Muscle of leg (tissue), 11 donors: ENCODE data around the gene STARD13. TPM values are rescaled to one million over a fixed set of nuclear protein-coding genes. Genes with fewer than 3 reads are reported as not detected.

Experiments used
- DNase-seq: peaks from one replicate; pipeline ENCODE4 v3.0.0; 2013
- H3K27ac ChIP-seq: one replicate; pipeline ENCODE4 v1.5.1; 2013; ENCODE audit warnings: mild to moderate bottlenecking, low read length, control low read depth
- H3K27me3 ChIP-seq: one replicate; pipeline ENCODE4 v1.6.1; 2013; ENCODE audit warnings: low read length; ENCODE audit not compliant: control insufficient read depth, insufficient read depth
- H3K36me3 ChIP-seq: one replicate; pipeline ENCODE4 v1.6.1; 2013; ENCODE audit warnings: low read length; ENCODE audit not compliant: control insufficient read depth, insufficient read depth
- H3K4me1 ChIP-seq: one replicate; pipeline ENCODE4 v1.6.1; 2013; ENCODE audit warnings: low read length; ENCODE audit not compliant: control insufficient read depth, insufficient read depth
- H3K4me3 ChIP-seq: one replicate; pipeline ENCODE4 v1.5.1; 2013; ENCODE audit warnings: low read length, control low read depth
- H3K9me3 ChIP-seq: replicated peaks from 2 replicates; pipeline ENCODE4 v1.6.1; 2013; ENCODE audit warnings: low read depth, low read length; ENCODE audit not compliant: control insufficient read depth
- WGBS: methylation state at CpG from one replicate; pipeline ENCODE4 v1.1.5; 2013; ENCODE audit warnings: missing lambda C conversion rate; ENCODE audit not compliant: insufficient coverage; 5-methylcytosine and 5-hydroxymethylcytosine counted together
- polyA plus RNA-seq, 8 donors: library from polyadenylated mRNA; unstranded; fragments of 120-200 nt; gene quantifications; one replicate each; pipeline versions ENCODE4 v1.2.1 to v1.2.3, GENCODE V29; 2013; ENCODE audit warnings: inconsistent platforms in 1 of 8, low replicate concordance in 1 of 8; ENCODE audit not compliant: insufficient read length in 8 of 8, insufficient read depth in 1 of 8
- total RNA-seq: library from RNA; stranded (reverse); fragments of 120-200 nt; gene quantifications from one replicate; pipeline ENCODE4 v1.2.4, GENCODE V29; 2013

STARD13 gene
- total and polyA plus RNA-seq, 9 donors, result 15.7 to 28.1 (median 21.8) TPM

DNA sequence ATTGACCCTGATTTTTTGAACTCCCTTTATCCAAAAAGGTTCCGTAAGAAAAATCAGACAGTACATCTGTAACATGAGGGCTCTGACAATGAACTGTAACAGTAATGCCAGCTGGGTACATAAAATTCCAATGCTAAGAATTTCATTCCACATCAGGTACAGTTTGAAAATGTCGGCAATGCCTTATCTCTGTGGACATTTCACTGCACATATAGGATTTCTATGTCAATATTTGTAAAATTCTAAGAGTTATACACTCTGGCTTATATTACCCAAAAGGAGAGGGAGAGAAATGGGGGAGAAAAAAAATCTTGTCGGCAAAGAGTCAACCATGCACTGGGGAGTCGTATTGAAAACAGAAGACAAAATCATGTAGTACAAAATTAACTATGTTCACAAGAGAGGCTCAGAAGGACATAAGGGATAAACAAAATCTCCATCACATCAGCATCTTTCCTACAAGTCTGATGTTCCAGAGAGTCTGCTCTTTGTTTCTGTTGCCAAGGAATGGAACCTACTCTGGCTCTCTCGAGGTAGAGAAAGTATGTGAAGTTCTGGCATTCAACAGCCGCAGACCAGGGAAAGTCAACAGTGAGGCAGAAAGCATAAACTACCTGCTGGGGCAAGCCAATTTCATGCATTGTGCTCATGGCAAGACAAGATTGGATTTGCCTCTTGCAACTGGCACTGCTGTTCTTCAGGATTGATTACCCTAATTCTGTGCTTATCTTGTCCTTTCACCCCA lies 72.4 kb downstream of the STARD13 start:
- peaks cover 26% of the 10 kb centered on the region for H3K4me1 ChIP-seq
- peaks cover 4% of the 10 kb centered on the region for H3K36me3 ChIP-seq
- no peak overlapping the region for H3K4me3 ChIP-seq
- no peaks in the 10 kb centered on the region for H3K27me3 ChIP-seq
- 45% methylated on average over 1 of the region's 6 CpGs for WGBS
- peak; percentile 86 for DNase-seq
- H3K9me3 ChIP-seq, result no peaks in the 10 kb centered on the region
- peak overlapping the region; percentile 77 for H3K27ac ChIP-seq

DNA sequence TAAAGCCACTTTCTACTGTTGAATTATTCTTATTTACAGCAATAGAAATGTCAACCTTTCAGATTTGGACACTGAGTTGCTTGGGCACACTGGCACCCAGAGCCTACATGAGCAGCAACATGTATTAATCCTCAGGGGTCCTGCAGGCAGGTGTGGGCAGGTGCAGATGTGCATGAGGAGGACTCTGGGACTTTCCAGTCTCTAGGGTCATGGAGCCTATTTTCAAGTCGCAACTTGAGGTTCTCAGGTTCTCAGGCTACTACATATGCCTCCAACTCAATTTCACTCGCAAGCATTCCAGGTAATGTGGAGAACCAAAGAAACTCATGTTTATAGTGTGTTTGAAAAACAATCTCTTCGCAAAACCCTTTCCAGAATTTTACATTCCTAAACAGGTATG lies 73.2 kb downstream of the STARD13 start:
- Histone ChIP-seq H3K36me3 (peaks cover 2% of the 10 kb centered on the region), H3K9me3 (no peaks in the 10 kb centered on the region), H3K27ac (no peak overlapping the region), H3K27me3 (no peaks in the 10 kb centered on the region), H3K4me1 (peaks cover 30% of the 10 kb centered on the region), H3K4me3 (no peak overlapping the region)
- WGBS, result no CpG with 5 or more reads among the region's 3 CpGs
- no peak for DNase-seq

- no peak for DNase-seq
- H3K36me3 ChIP-seq, result peaks cover 2% of the 10 kb centered on the region
- no peak overlapping the region for H3K4me3 ChIP-seq
- H3K27ac ChIP-seq, result no peak overlapping the region
- no CpG with 5 or more reads among the region's 2 CpGs for WGBS
- H3K27me3 ChIP-seq, result no peaks in the 10 kb centered on the region
- H3K9me3 ChIP-seq, result no peaks in the 10 kb centered on the region
- H3K4me1 ChIP-seq, result peaks cover 35% of the 10 kb centered on the region
Observed at GRCh38 chr13:33210090-33210489, 75.5 kb downstream of the STARD13 start.

- Histone ChIP-seq H3K4me1 (peaks cover 29% of the 10 kb centered on the region), H3K9me3 (no peaks in the 10 kb centered on the region), H3K27ac (no peak overlapping the region), H3K36me3 (peaks cover 2% of the 10 kb centered on the region), H3K4me3 (no peak overlapping the region), H3K27me3 (no peaks in the 10 kb centered on the region)
- no peak for DNase-seq
- WGBS, result 95% methylated on average over 4 of the region's 6 CpGs
Observed at GRCh38 chr13:33208290-33209220, 77.0 kb downstream of the STARD13 start.

GRCh38 chr13:33207615-33207961 lies 78.0 kb downstream of the STARD13 start:
- Histone ChIP-seq H3K9me3 (no peaks in the 10 kb centered on the region), H3K4me3 (no peak overlapping the region), H3K36me3 (peaks cover 2% of the 10 kb centered on the region), H3K4me1 (peaks cover 29% of the 10 kb centered on the region), H3K27me3 (no peaks in the 10 kb centered on the region), H3K27ac (peak overlapping the region; percentile 45)
- peak; percentile 92 for DNase-seq
- WGBS, result 47% methylated on average over 2 of the region's 3 CpGs

GRCh38 chr13:33206945-33207614 lies 78.5 kb downstream of the STARD13 start:
- Histone ChIP-seq H3K9me3 (no peaks in the 10 kb centered on the region), H3K27ac (peak overlapping the region; percentile 45), H3K4me1 (peaks cover 29% of the 10 kb centered on the region), H3K36me3 (no peaks in the 10 kb centered on the region), H3K27me3 (no peaks in the 10 kb centered on the region), H3K4me3 (no peak overlapping the region)
- no peak for DNase-seq
- WGBS, result 100% methylated on average over 1 of the region's 5 CpGs

GRCh38 chr13:33206425-33206824 lies 79.1 kb downstream of the STARD13 start:
- 90% methylated on average over 2 of the region's 3 CpGs for WGBS
- H3K36me3 ChIP-seq, result no peaks in the 10 kb centered on the region
- no peak overlapping the region for H3K4me3 ChIP-seq
- DNase-seq, result peak; percentile 56
- H3K4me1 ChIP-seq, result peaks cover 29% of the 10 kb centered on the region
- no peaks in the 10 kb centered on the region for H3K27me3 ChIP-seq
- H3K27ac ChIP-seq, result peak overlapping the region; percentile 93
- H3K9me3 ChIP-seq, result no peaks in the 10 kb centered on the region

- Histone ChIP-seq H3K36me3 (no peaks in the 10 kb centered on the region), H3K27ac (peak overlapping the region; percentile 93), H3K4me1 (peaks cover 29% of the 10 kb centered on the region), H3K9me3 (no peaks in the 10 kb centered on the region), H3K27me3 (no peaks in the 10 kb centered on the region), H3K4me3 (peak overlapping the region; percentile 45)
- DNase-seq, result peak; percentile 78
- 23% methylated on average over 5 of the region's 6 CpGs for WGBS
Observed at GRCh38 chr13:33205804-33206221, 79.7 kb downstream of the STARD13 start.

- H3K36me3 ChIP-seq, result no peaks in the 10 kb centered on the region
- peak overlapping the region; percentile 45 for H3K4me3 ChIP-seq
- no CpG with 5 or more reads among the region's 4 CpGs for WGBS
- DNase-seq, result no peak
- peaks cover 31% of the 10 kb centered on the region for H3K4me1 ChIP-seq
- H3K27me3 ChIP-seq, result no peaks in the 10 kb centered on the region
- H3K9me3 ChIP-seq, result no peaks in the 10 kb centered on the region
- H3K27ac ChIP-seq, result peak overlapping the region; percentile 93
Observed at GRCh38 chr13:33205224-33205623, 80.3 kb downstream of the STARD13 start.
